Measurements from ENCODE around the gene TBC1D21. TPM values are rescaled to one million over a fixed set of nuclear protein-coding genes. Genes with fewer than 3 reads are reported as not detected.

The TBC1D21 gene
- total and polyA plus RNA-seq, 2 donors from 2014 or later, result not detected

GRCh38 chr15:73908822-73909122 lies 35.4 kb downstream of the TBC1D21 start:
- DNase-seq, result no peak

GRCh38 chr15:73909651-73910050 lies 36.3 kb downstream of the TBC1D21 start:
- intact Hi-C loops (cut with DNase I), result no loop called here
- DNase-seq (no peak), FAIRE-seq (no peak)
- TF ChIP-seq CTCF (IDR thresholded peaks at IDR 0.05; ENCODE audit: borderline replicate concordance, extremely low read depth, insufficient read depth), result no peak
- H3K9ac ChIP-seq (ENCODE audit: low read length in 3 of 3), result no peak overlapping the region
- H3K4me1 ChIP-seq (ENCODE audit: control insufficient read depth in 2 of 3, insufficient read depth in 2 of 3, low read depth in 1 of 3, low read length in 3 of 3), result peaks cover 0 to 4% (median 2%) of the 10 kb centered on the region in 3 donors
- H3K27ac ChIP-seq (ENCODE audit: low read depth in 2 of 2, low read length in 2 of 2), result no peak overlapping the region
- H3K9me3 ChIP-seq (ENCODE audit: control insufficient read depth in 2 of 3, insufficient read depth in 1 of 3, low read length in 3 of 3), result peaks cover 0 to 4% (median 0%) of the 10 kb centered on the region in 3 donors
- H3K4me3 ChIP-seq (ENCODE audit: low read length in 3 of 3), result no peak overlapping the region
- H3K36me3 ChIP-seq (ENCODE audit: control insufficient read depth in 2 of 3, insufficient read depth in 3 of 3, low read length in 3 of 3), result no peaks in the 10 kb centered on the region
- no peaks in the 10 kb centered on the region for H3K27me3 ChIP-seq (ENCODE audit: control insufficient read depth, insufficient read depth, low read length)

More at GRCh38 chr15:73908822-73909122, 35.4 kb downstream of the TBC1D21 start:
- H3K27me3 ChIP-seq (ENCODE audit: control insufficient read depth, insufficient read depth, low read length), result no peaks in the 10 kb centered on the region
- TF ChIP-seq CTCF (IDR thresholded peaks at IDR 0.05; ENCODE audit: borderline replicate concordance, extremely low read depth, insufficient read depth), result no peak
- no peak for FAIRE-seq
- no peaks in the 10 kb centered on the region for H3K36me3 ChIP-seq (ENCODE audit: control insufficient read depth in 2 of 3, insufficient read depth in 3 of 3, low read length in 3 of 3)
- H3K27ac ChIP-seq (ENCODE audit: low read depth in 2 of 2, low read length in 2 of 2), result no peak overlapping the region
- H3K9ac ChIP-seq (ENCODE audit: low read length in 3 of 3), result no peak overlapping the region
- H3K4me1 ChIP-seq (ENCODE audit: control insufficient read depth in 2 of 3, insufficient read depth in 2 of 3, low read depth in 1 of 3, low read length in 3 of 3), result peaks cover 0 to 5% (median 2%) of the 10 kb centered on the region in 3 donors
- intact Hi-C loops (cut with DNase I), result no loop called here
- no peak overlapping the region for H3K4me3 ChIP-seq (ENCODE audit: low read length in 3 of 3)
- H3K9me3 ChIP-seq (ENCODE audit: control insufficient read depth in 2 of 3, insufficient read depth in 1 of 3, low read length in 3 of 3), result peaks cover 0 to 4% (median 0%) of the 10 kb centered on the region in 3 donors

GRCh38 chr15:73910522-73911303 lies 37.3 kb downstream of the TBC1D21 start:
- Histone ChIP-seq H3K4me1 (ENCODE audit: control insufficient read depth in 2 of 3, insufficient read depth in 2 of 3, low read depth in 1 of 3, low read length in 3 of 3) (peaks cover 0 to 2% (median 0%) of the 10 kb centered on the region in 3 donors), H3K4me3 (ENCODE audit: low read length in 3 of 3) (no peak overlapping the region), H3K27me3 (ENCODE audit: control insufficient read depth, insufficient read depth, low read length) (no peaks in the 10 kb centered on the region), H3K27ac (ENCODE audit: low read depth in 2 of 2, low read length in 2 of 2) (no peak overlapping the region), H3K9ac (ENCODE audit: low read length in 3 of 3) (no peak overlapping the region), H3K36me3 (ENCODE audit: control insufficient read depth in 2 of 3, insufficient read depth in 3 of 3, low read length in 3 of 3) (no peaks in the 10 kb centered on the region), H3K9me3 (ENCODE audit: control insufficient read depth in 2 of 3, insufficient read depth in 1 of 3, low read length in 3 of 3) (no peaks in the 10 kb centered on the region)
- DNase-seq (no peak), FAIRE-seq (no peak)
- TF ChIP-seq CTCF (IDR thresholded peaks at IDR 0.05; ENCODE audit: borderline replicate concordance, extremely low read depth, insufficient read depth), result no peak
- intact Hi-C loops (cut with DNase I), result no loop called here
